AG04450 (cell line): ENCODE results near the gene TERB2. TPM values are rescaled to one million over a fixed set of nuclear protein-coding genes. Genes with fewer than 3 reads are reported as not detected.
"Not testable (repeated sequence)": the region's sequence is repeated elsewhere in the genome, so short reads cannot be mapped to it uniquely, and the experiment has no call there.

Experiments
- CTCF ChIA-PET: fragments of 300-600, 350-600 bp; formaldehyde crosslinking; extraction: SDS; loops from one replicate; lab custom pipeline; 2022; ENCODE audit warnings: antibody characterized with exemption, inconsistent platforms; lab: Charles Lee
- POLR2A ChIA-PET: fragments of 350-600 bp; formaldehyde crosslinking; extraction: SDS; loops from one replicate; lab custom pipeline; 2021; ENCODE audit warnings: antibody characterized with exemption, inconsistent platforms; lab: Yijun Ruan, JAX
- DNase-seq: peaks from one replicate; pipeline ENCODE4 v3.0.0-alpha.2; 2011; ENCODE audit warnings: low read depth, low spot score
- H3K27ac ChIP-seq: one replicate; pipeline ENCODE4 v1.5.1; 2012; ENCODE audit warnings: low read depth, low read length, control low read depth
- H3K27me3 ChIP-seq: one replicate; pipeline ENCODE4 v1.6.0; 2012; ENCODE audit warnings: low read length; ENCODE audit not compliant: control insufficient read depth, insufficient read depth
- H3K4me3 ChIP-seq: 2 replicates; pipeline ENCODE4 v1.5.1; 2011; ENCODE audit warnings: mild to moderate bottlenecking, low read depth, low read length, control low read depth
- H3K9me3 ChIP-seq: 2 replicates; pipeline ENCODE4 v1.5.1; 2012; ENCODE audit warnings: low read length; ENCODE audit not compliant: control insufficient read depth, insufficient read depth
- CTCF ChIP-seq: IDR thresholded peaks from 2 replicates; pipeline ENCODE4 v1.5.1; 2011; ENCODE audit warnings: low read depth, low read length, control low read depth, inconsistent platforms
- polyA plus RNA-seq: library from polyadenylated mRNA; depleted of rRNA; stranded (reverse); fragments of >200 nt; gene quantifications from 2 replicates; pipeline ENCODE4 v1.2.3, GENCODE V29; 2011

Gene TERB2
- polyA plus RNA-seq, 1 experiment = not detected

GRCh38 chr15:44988184-44988869, 31.8 kb downstream of the TERB2 start:
- H3K27ac ChIP-seq, H3K9me3 ChIP-seq, H3K27me3 ChIP-seq, POLR2A ChIA-PET, CTCF ChIA-PET, H3K4me3 ChIP-seq, DNase-seq: not testable (repeated sequence)

- H3K9me3 ChIP-seq, H3K27ac ChIP-seq, H3K27me3 ChIP-seq, DNase-seq, H3K4me3 ChIP-seq, CTCF ChIA-PET, POLR2A ChIA-PET: not testable (repeated sequence)
Measured at GRCh38 chr15:44988870-44989219, 32.4 kb downstream of the TERB2 start.

- H3K27ac ChIP-seq, H3K27me3 ChIP-seq, CTCF ChIA-PET, H3K9me3 ChIP-seq, H3K4me3 ChIP-seq, DNase-seq, POLR2A ChIA-PET: not testable (repeated sequence)
Measured at GRCh38 chr15:44997632-44998031, 41.1 kb downstream of the TERB2 start.

- ChIA-PET POLR2A (no interaction called here), CTCF (no interaction called here)
- Histone ChIP-seq H3K27ac (no peak overlapping the region), H3K4me3 (no peak overlapping the region), H3K27me3 (no peaks in the 10 kb centered on the region), H3K9me3 (no peaks in the 10 kb centered on the region)
- TF ChIP-seq CTCF = no peak
- no peak for DNase-seq
Measured at GRCh38 chr15:44999105-44999504, 42.6 kb downstream of the TERB2 start.

- H3K9me3 ChIP-seq, H3K27ac ChIP-seq, CTCF ChIA-PET, POLR2A ChIA-PET, H3K4me3 ChIP-seq, DNase-seq, H3K27me3 ChIP-seq: not testable (repeated sequence)
Measured at GRCh38 chr15:45001180-45001579, 44.7 kb downstream of the TERB2 start.

- CTCF ChIA-PET, H3K27ac ChIP-seq, DNase-seq, H3K9me3 ChIP-seq, POLR2A ChIA-PET, H3K4me3 ChIP-seq, H3K27me3 ChIP-seq: not testable (repeated sequence)
Measured at GRCh38 chr15:45003731-45004410, 47.4 kb downstream of the TERB2 start.

- DNase-seq, H3K27ac ChIP-seq, H3K27me3 ChIP-seq, H3K9me3 ChIP-seq, POLR2A ChIA-PET, H3K4me3 ChIP-seq, CTCF ChIA-PET: not testable (repeated sequence)
Measured at GRCh38 chr15:45004590-45005175, 48.2 kb downstream of the TERB2 start.

- ChIA-PET POLR2A (no interaction called here), CTCF (no interaction called here)
- TF ChIP-seq CTCF = no peak
- no peak for DNase-seq
- H3K27ac ChIP-seq = no peak overlapping the region
- no peak overlapping the region for H3K4me3 ChIP-seq
- no peaks in the 10 kb centered on the region for H3K27me3 ChIP-seq
- no peaks in the 10 kb centered on the region; the same call in 1 of the 2 replicates for H3K9me3 ChIP-seq
Measured at GRCh38 chr15:45009046-45009445, 52.6 kb downstream of the TERB2 start.

- H3K9me3 ChIP-seq, CTCF ChIA-PET, POLR2A ChIA-PET, DNase-seq, H3K27me3 ChIP-seq, H3K27ac ChIP-seq, H3K4me3 ChIP-seq: not testable (repeated sequence)
Measured at GRCh38 chr15:45015114-45015513, 58.6 kb downstream of the TERB2 start.

- H3K9me3 ChIP-seq, H3K27ac ChIP-seq, DNase-seq, H3K4me3 ChIP-seq, POLR2A ChIA-PET, H3K27me3 ChIP-seq: not testable (repeated sequence)
- CTCF ChIA-PET = interaction anchor here (1.5 kb wide), 1 partner anchor 97 kb away, joined by 4 read pairs; no protein-coding TSS in a partner anchor
Measured at GRCh38 chr15:45020222-45020900, 63.9 kb downstream of the TERB2 start.
